Stimulated activated CD4-positive, alpha-beta T cell treated with anti-CD3 and anti-CD28 coated beads, Interleukin-12 subunit alpha, Interleukin-12 subunit beta, amount 100 ng/mL, for 48 hours (primary cell): ENCODE measurements around the gene ADAMTS2.

Experiments
- DNase-seq, 3 donors: peaks; one replicate each; pipeline ENCODE4 v3.0.0-alpha.2; 2020; ENCODE audit warnings: low read depth in 2 of 3, low spot score in 1 of 3

ADAMTS2 gene

GRCh38 chr5:179279347-179280094, 65.7 kb downstream of the ADAMTS2 start:
- no peak for DNase-seq

- DNase-seq, result no peak
These were observed 66.7 kb downstream of the ADAMTS2 start for GRCh38 chr5:179278546-179278945.

- no peak for DNase-seq
These were observed 67.1 kb downstream of the ADAMTS2 start for GRCh38 chr5:179278119-179278518.

- no peak for DNase-seq
These were observed 68.3 kb downstream of the ADAMTS2 start for GRCh38 chr5:179276838-179277395.

- no peak for DNase-seq
These were observed 69.1 kb downstream of the ADAMTS2 start for GRCh38 chr5:179275941-179276837.

GRCh38 chr5:179275381-179275878, 69.8 kb downstream of the ADAMTS2 start:
- DNase-seq, result no peak

- DNase-seq, result no peak
These were observed 70.6 kb downstream of the ADAMTS2 start for GRCh38 chr5:179274321-179275315.

GRCh38 chr5:179273441-179274145, 71.7 kb downstream of the ADAMTS2 start:
- no peak for DNase-seq

GRCh38 chr5:179273073-179273435, 72.2 kb downstream of the ADAMTS2 start:
- DNase-seq, result no peak

- DNase-seq, result no peak
These were observed 72.8 kb downstream of the ADAMTS2 start for GRCh38 chr5:179272326-179273072.

GRCh38 chr5:179271821-179272325, 73.4 kb downstream of the ADAMTS2 start:
- DNase-seq, result no peak

- no peak for DNase-seq
These were observed 73.9 kb downstream of the ADAMTS2 start for GRCh38 chr5:179271428-179271734.

GRCh38 chr5:179270581-179271427, 74.5 kb downstream of the ADAMTS2 start:
- DNase-seq, result no peak

- no peak for DNase-seq
These were observed 75.3 kb downstream of the ADAMTS2 start for GRCh38 chr5:179269781-179270543.

- no peak for DNase-seq
These were observed 76.1 kb downstream of the ADAMTS2 start for GRCh38 chr5:179268966-179269693.

GRCh38 chr5:179268399-179268952, 76.8 kb downstream of the ADAMTS2 start:
- no peak for DNase-seq

GRCh38 chr5:179267671-179268083, 77.6 kb downstream of the ADAMTS2 start:
- DNase-seq, result no peak
